ENCODE measurements around the gene NACAD.

The NACAD gene

GRCh38 chr7:45092100-45092930, 3.5 kb upstream of the NACAD start:
- no peak for DNase-seq (ENCODE audit: low read depth in 2 of 2)

GRCh38 chr7:45089341-45089891, 647 bp upstream of the NACAD start:
- DNase-seq (ENCODE audit: low read depth in 2 of 2), result peak; percentile 27 to 38

- no peak for DNase-seq (ENCODE audit: low read depth in 2 of 2)
These were observed 545 bp downstream of the NACAD start for GRCh38 chr7:45088146-45088701.

DNA sequence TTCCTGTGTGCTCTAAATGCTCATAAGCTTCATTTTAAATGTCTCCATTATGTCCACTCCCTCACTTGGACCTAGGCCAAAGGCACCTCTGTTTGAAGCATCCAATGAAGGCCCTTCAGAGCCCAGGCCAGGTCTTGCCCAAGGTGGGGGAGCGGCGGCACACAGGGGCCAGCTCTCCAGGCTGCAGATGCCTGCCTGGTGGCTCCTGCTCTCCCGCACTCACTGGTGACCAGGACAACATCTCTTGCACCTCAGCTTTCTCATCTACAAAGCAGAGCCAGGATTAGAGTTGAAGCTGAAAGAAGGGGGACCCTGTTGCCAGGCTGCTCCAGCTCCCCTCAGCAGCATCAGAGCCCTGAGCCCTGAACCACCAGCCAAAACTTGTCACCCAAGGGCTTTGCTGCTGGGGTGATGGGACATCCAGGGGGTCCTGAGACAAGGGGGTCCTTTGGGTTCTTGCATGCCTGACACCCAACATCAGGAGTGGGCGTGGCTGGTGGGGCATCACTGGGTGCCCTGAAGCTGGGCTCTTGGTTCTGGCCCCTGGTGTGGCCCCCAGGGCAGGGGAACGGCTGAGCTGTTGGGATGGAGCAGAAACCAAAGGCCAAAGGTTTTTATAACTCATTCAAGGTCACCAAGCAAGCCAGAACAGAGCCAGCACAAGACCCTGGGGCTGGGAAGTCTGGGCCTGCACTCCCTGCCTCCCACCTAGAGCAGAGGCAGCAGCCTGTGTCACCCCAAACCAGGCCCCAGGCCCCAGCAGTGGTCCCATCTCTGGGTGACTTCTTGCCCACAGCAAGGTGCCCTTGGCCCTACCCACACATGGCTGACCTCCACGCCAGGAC, 1.2 kb downstream of the NACAD start:
- no peak for DNase-seq (ENCODE audit: low read depth in 2 of 2)

DNA sequence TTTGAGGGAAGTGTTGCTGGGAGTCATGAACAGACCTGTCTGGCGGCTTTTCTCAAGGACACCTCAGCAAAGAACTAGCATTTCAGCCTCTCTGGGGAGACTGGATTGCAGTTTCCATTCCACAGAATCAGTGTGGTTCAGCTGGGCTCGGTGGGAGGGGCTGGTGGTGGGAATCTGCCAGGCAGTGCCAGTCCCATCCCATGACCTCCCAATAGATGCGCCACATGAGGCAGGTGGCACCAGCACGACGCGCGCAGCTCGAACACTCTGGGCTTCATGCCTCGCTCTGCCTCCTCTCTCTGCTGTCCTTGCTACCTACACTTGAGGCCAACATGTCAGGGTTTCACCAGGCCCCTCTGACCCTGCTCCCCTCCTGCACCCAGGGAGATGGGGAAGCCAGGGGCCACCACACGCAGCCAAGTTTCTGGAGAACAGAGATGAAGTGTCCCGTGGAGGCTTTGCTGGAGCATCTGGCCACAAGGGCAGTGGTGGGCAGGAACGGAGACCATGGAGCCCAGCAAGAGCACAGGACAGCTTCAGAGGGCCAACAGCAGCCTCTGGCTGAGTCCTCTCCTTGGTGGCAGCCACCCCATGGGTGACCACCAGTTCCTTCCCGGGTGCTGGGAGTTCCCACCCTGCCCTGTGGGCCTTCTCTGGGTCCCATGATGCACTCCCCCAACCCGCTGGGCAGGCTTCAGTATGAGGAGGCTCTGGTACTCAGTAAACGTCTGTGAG, 2.3 kb downstream of the NACAD start:
- DNase-seq (ENCODE audit: low read depth in 2 of 2), result no peak

- DNase-seq (ENCODE audit: low read depth in 2 of 2), result no peak
These were observed 3.1 kb downstream of the NACAD start for GRCh38 chr7:45085619-45086200.

- DNase-seq (ENCODE audit: low read depth in 2 of 2), result no peak
These were observed 3.7 kb downstream of the NACAD start for GRCh38 chr7:45084901-45085618.

- no peak for DNase-seq (ENCODE audit: low read depth in 2 of 2)
These were observed 4.4 kb downstream of the NACAD start for GRCh38 chr7:45084336-45084735.

DNA sequence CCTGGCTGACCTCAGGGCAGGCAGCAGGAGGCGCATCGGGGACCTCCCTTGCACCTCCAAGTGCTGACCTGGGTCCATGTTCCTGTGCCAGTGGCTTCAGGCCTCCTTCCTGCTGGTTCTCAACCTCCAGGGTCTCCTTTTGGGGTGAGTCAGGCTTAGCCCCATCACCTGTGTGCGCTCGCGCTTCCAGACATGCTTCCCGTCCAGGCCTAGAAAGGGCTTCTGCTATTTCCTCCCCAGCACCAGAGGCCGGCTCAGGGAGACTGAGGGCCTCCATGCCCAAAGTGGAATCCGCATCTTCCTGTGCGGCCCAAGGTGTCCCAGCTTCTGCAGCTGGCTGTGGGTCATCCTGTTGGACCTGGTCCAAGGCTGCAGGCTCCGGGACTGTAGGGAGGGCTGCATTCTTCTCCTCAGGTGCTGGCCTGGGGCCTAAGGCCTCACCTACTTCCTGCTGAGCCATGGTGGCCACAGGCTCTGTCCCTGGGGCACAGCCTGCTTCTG, 5.9 kb downstream of the NACAD start:
- no peak for DNase-seq (ENCODE audit: low read depth in 2 of 2)

- DNase-seq (ENCODE audit: low read depth in 2 of 2), result no peak
These were observed 6.5 kb downstream of the NACAD start for GRCh38 chr7:45082031-45082830.

DNA sequence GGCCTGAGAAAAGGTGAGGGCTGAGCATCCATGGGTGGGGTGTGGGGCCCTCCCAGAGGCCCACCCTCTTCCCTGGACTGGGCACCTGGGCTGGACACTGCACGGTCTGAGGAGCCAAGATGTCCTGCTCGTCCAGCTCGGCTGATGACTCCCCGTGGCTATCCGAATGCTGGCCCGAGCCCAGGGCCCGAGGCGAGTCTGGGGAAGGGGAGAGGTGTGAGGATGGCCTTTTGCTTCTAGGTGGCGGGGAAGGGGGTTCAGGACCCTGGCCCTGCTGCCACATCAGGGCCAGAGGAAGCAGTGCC, 7.1 kb downstream of the NACAD start:
- DNase-seq (ENCODE audit: low read depth in 2 of 2), result no peak

DNA sequence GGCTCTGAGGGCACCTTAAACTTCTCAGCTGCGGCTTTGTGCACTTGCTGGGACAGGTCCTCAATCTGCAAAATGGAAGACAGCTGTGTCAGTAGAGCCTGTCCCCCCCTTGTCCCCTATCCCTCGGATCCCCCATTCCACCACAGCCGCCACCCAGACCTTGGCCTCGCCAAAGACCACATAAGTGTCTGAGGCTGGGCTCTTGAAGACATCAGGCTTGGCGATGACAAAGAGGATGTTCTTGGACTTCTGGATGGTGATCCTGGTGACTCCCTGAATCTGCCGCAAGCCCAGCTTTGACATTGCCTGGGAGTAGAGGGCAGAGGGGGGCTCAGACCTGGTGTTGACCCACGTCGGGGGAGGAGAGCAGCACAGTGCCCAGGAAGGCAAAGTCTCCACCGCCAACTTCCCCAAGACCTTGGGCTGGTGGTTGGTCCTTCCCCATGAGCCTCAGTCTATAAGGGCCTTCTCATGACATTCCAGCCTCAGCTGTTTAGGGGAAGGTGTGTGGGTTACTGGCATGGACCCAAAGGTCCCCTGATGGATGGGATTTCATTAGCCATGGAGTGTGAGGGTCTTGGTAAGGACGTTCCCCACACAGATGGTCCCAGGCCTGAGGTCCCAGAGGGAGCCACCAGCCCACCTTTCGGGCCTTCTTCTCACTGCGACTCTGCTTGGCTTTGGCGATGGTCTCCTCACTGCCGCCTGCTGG, 7.7 kb downstream of the NACAD start:
- DNase-seq (ENCODE audit: low read depth in 2 of 2), result no peak

DNA sequence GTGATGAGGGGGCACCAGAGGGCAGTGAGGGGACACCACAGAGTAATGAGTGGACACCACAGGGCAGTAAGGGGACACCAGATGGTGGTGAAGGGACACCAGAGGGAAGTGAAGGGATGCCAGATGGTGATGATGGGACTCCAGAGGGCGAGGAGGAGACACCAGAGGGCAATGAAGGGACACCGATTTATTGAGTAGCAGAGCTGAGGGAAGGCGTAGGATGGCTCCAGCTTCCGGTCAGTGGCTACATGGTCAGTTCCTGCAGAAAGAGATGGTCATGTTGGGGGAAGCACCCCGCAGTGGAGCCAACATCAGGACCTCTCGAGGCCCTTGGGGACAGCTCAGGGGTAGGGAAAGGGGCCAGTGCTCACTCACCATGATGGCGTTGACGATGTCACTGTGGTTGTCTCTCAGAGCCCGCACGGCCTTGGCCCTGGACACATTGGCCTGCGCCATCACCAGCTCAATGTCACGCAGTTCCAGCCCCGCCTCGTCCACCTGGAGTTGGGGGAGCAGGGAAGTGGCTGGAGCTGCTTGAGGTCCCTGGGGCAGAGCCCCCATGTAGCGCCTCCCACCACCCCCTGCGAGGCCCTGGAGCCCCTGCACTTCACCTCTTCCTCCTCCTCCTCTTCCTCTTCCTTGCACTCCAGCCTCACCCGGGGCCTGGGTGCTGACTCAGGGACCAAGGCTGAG, 8.4 kb downstream of the NACAD start:
- no peak for DNase-seq (ENCODE audit: low read depth in 2 of 2)

DNA sequence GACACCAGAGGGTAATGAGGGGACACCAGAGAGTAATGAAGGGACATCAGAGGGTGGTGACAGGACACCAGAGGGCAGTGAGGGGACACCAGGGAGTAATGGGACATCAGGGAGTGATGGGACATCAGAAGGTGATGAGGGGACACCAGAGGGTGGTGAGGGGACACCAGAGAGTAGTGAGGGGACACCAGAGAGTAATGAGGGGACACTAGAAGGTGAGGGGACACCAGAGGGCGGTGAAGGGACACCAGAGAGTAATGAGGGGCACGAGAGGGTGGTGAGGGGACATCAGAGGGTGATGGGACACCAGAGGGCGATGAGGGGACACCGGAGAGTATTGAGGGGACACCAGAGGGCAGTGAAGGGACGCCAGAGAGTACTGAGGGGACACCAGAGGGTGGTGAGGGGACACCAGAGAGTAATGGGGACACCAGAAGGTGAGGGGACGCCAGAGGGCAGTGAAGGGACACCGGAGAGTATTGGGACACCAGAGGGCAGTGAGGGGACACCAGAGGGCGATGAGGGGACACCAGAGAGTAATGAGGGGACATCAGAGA, 10.6 kb downstream of the NACAD start:
- DNase-seq (ENCODE audit: low read depth in 2 of 2), result no peak

GRCh38 chr7:45077579-45077978, 11.2 kb downstream of the NACAD start:
- no peak for DNase-seq (ENCODE audit: low read depth in 2 of 2)

GRCh38 chr7:45076946-45077345, 11.8 kb downstream of the NACAD start:
- no peak for DNase-seq (ENCODE audit: low read depth in 2 of 2)

- no peak for DNase-seq (ENCODE audit: low read depth in 2 of 2)
These were observed 12.6 kb downstream of the NACAD start for GRCh38 chr7:45075871-45076796.

All from stimulated activated CD8-positive, alpha-beta memory T cell treated with anti-CD3 and anti-CD28 coated beads, Interleukin-7, amount 100 ng/mL, for 4 hours (primary cell).